ENCODE measurements around the gene SND1.

The SND1 gene

DNA sequence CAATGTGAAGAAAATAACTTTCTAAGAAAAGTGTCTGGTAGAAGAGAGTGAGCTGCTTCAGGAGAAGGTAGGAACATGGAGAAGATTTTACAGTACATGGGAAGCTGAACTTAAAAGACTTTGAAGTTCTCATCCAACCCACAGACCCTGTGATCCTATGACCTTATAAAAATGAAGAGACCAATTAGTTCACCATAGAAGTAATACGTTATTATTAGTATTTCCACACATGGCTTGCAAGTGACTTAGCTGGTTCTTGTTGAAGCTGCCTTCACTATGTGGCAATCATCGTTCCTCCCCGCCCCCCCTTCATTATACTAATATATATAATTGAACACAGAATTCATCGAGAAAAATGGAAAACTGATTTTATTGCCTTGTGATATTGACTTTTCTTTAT is 129.1 kb downstream of the SND1 start:
- H2AFZ ChIP-seq (ENCODE audit: low read depth, low read length, severe bottlenecking): no peak overlapping the region
- no peak overlapping the region for H3K9ac ChIP-seq (ENCODE audit: low read length)
- H3K4me3 ChIP-seq (ENCODE audit: insufficient read depth, low read length, poor library complexity, severe bottlenecking): no peak overlapping the region
- TF ChIP-seq CTCF (IDR thresholded peaks at IDR 0.05; ENCODE audit: insufficient read depth, low read length, poor library complexity, severe bottlenecking) (no peak), EZH2phosphoT487 (conservative IDR thresholded peaks at IDR 0.05; ENCODE audit: low read length) (no peak)
- no peaks in the 10 kb centered on the region for H3F3A ChIP-seq (ENCODE audit: insufficient read depth)
- no peaks in the 10 kb centered on the region for H3K9me2 ChIP-seq (replicated peaks; ENCODE audit: insufficient read depth, low read length)
- no peak overlapping the region for H3K4me2 ChIP-seq (ENCODE audit: low read depth, low read length, poor library complexity, severe bottlenecking)
- H3K36me3 ChIP-seq (ENCODE audit: low read length): no peaks in the 10 kb centered on the region
- H3K79me2 ChIP-seq (ENCODE audit: insufficient read depth, low read length): peaks cover 50% of the 10 kb centered on the region; the same call in 1 of the 2 replicates
- no peaks in the 10 kb centered on the region for H3K9me3 ChIP-seq (ENCODE audit: insufficient read depth, low read length)
- no peaks in the 10 kb centered on the region for H3K27me3 ChIP-seq (ENCODE audit: low read length)
- H3K27ac ChIP-seq (ENCODE audit: low read depth, low read length): no peak overlapping the region
- H4K20me1 ChIP-seq (ENCODE audit: low read depth, low read length): peaks cover 2% of the 10 kb centered on the region

GRCh38 chr7:127782075-127782474 is 130.1 kb downstream of the SND1 start:
- Histone ChIP-seq H3K9ac (ENCODE audit: low read length) (no peak overlapping the region), H3K4me2 (ENCODE audit: low read depth, low read length, poor library complexity, severe bottlenecking) (no peak overlapping the region), H4K20me1 (ENCODE audit: low read depth, low read length) (peaks cover 2% of the 10 kb centered on the region)

GRCh38 chr7:127782654-127783559 is 130.9 kb downstream of the SND1 start:
- no peaks in the 10 kb centered on the region for H3K9me3 ChIP-seq (ENCODE audit: insufficient read depth, low read length)
- H3K27me3 ChIP-seq (ENCODE audit: low read length): no peaks in the 10 kb centered on the region
- TF ChIP-seq CTCF (IDR thresholded peaks at IDR 0.05; ENCODE audit: insufficient read depth, low read length, poor library complexity, severe bottlenecking) (no peak), EZH2phosphoT487 (conservative IDR thresholded peaks at IDR 0.05; ENCODE audit: low read length) (no peak)
- peaks cover 2% of the 10 kb centered on the region for H4K20me1 ChIP-seq (ENCODE audit: low read depth, low read length)
- H2AFZ ChIP-seq (ENCODE audit: low read depth, low read length, severe bottlenecking): no peak overlapping the region
- H3K79me2 ChIP-seq (ENCODE audit: insufficient read depth, low read length): peaks cover 55% of the 10 kb centered on the region; the same call in 1 of the 2 replicates
- H3K9me2 ChIP-seq (replicated peaks; ENCODE audit: insufficient read depth, low read length): no peaks in the 10 kb centered on the region
- H3F3A ChIP-seq (ENCODE audit: insufficient read depth): no peaks in the 10 kb centered on the region
- 0 out of 2 replicates have a peak overlapping the region, but pooled peaks have one; percentile 3 for H3K27ac ChIP-seq (ENCODE audit: low read depth, low read length)
- no peak overlapping the region for H3K9ac ChIP-seq (ENCODE audit: low read length)
- no peaks in the 10 kb centered on the region for H3K36me3 ChIP-seq (ENCODE audit: low read length)
- H3K4me3 ChIP-seq (ENCODE audit: insufficient read depth, low read length, poor library complexity, severe bottlenecking): no peak overlapping the region
- H3K4me2 ChIP-seq (ENCODE audit: low read depth, low read length, poor library complexity, severe bottlenecking): no peak overlapping the region

More at GRCh38 chr7:127782075-127782474, 130.1 kb downstream of the SND1 start:
- Histone ChIP-seq H3K27ac (ENCODE audit: low read depth, low read length) (no peak overlapping the region), H3K79me2 (ENCODE audit: insufficient read depth, low read length) (peaks cover 51% of the 10 kb centered on the region; the same call in 1 of the 2 replicates), H3K9me2 (replicated peaks; ENCODE audit: insufficient read depth, low read length) (no peaks in the 10 kb centered on the region), H3K9me3 (ENCODE audit: insufficient read depth, low read length) (no peaks in the 10 kb centered on the region), H2AFZ (ENCODE audit: low read depth, low read length, severe bottlenecking) (no peak overlapping the region), H3F3A (ENCODE audit: insufficient read depth) (no peaks in the 10 kb centered on the region), H3K4me3 (ENCODE audit: insufficient read depth, low read length, poor library complexity, severe bottlenecking) (no peak overlapping the region), H3K36me3 (ENCODE audit: low read length) (no peaks in the 10 kb centered on the region), H3K27me3 (ENCODE audit: low read length) (no peaks in the 10 kb centered on the region)
- TF ChIP-seq EZH2phosphoT487 (conservative IDR thresholded peaks at IDR 0.05; ENCODE audit: low read length) (no peak), CTCF (IDR thresholded peaks at IDR 0.05; ENCODE audit: insufficient read depth, low read length, poor library complexity, severe bottlenecking) (no peak)

Data from SU-DHL-6 (cell line).